H1 (cell line): Measurements from ENCODE around the gene HARS1.
"Not testable (repeated sequence)": the region's sequence is repeated elsewhere in the genome, so short reads cannot be mapped to it uniquely, and the experiment has no call there.

Source experiments
- BCL11A ChIP-seq, 2 experiments: IDR thresholded peaks; one replicate each; pipeline ENCODE4 v1.6.1; 2011; ENCODE audit warnings: low read depth in 2 of 2, low read length in 2 of 2, mild to moderate bottlenecking in 2 of 2
- CEBPB ChIP-seq: IDR thresholded peaks from 2 replicates; pipeline ENCODE4 v1.6.1; 2012; ENCODE audit warnings: low read depth, low read length
- CHD1 ChIP-seq: IDR thresholded peaks from 2 replicates; pipeline ENCODE4 v1.6.1; 2012; ENCODE audit warnings: low read depth, low read length, improper control_type of control experiment
- FOSL1 ChIP-seq: IDR thresholded peaks from 2 replicates; pipeline ENCODE4 v1.6.1; 2011; ENCODE audit warnings: mild to moderate bottlenecking, low read depth, low read length, moderate library complexity; ENCODE audit not compliant: insufficient read depth
- JUND ChIP-seq: IDR thresholded peaks from 2 replicates; pipeline ENCODE4 v1.6.1; 2011; ENCODE audit warnings: mild to moderate bottlenecking, improper control_type of control experiment, low read length
- PHF8 ChIP-seq: fragments of 200-600 bp; sonication (generic); conservative IDR thresholded peaks from 2 replicates; pipeline ENCODE4 v1.7.1; 2012; ENCODE audit warnings: low read depth, mild to moderate bottlenecking, inconsistent platforms, low read length, moderate library complexity
- POLR2AphosphoS5 ChIP-seq: IDR thresholded peaks from 2 replicates; pipeline ENCODE4 v1.6.1; 2011; ENCODE audit warnings: low read depth, low read length
- POU5F1 ChIP-seq: IDR thresholded peaks from 2 replicates; pipeline ENCODE4 v1.6.1; 2011; ENCODE audit warnings: low read depth, mild to moderate bottlenecking, low read length, moderate library complexity
- RAD21 ChIP-seq, 2 experiments: IDR thresholded peaks in 1 of 2; conservative IDR thresholded peaks in 1 of 2; 2 replicates each; pipeline ENCODE4 v1.6.1; 2011; ENCODE audit warnings: low read depth in 2 of 2, low read length in 2 of 2, improper control_type of control experiment in 1 of 2, inconsistent platforms in 1 of 2, mild to moderate bottlenecking in 1 of 2, moderate library complexity in 1 of 2
- RFX5 ChIP-seq: IDR thresholded peaks from 2 replicates; pipeline ENCODE4 v1.6.1; 2011; ENCODE audit warnings: low read depth, low read length, improper control_type of control experiment, borderline replicate concordance
- YY1 ChIP-seq: IDR thresholded peaks from 2 replicates; pipeline ENCODE4 v1.6.1; 2011; ENCODE audit warnings: low read depth, mild to moderate bottlenecking, low read length
- TF ChIP-seq, protein P1 (sequence below), 3 experiments: IDR thresholded peaks; 1 replicate in 2 of 3; 2 replicates in 1 of 3; pipeline versions ENCODE4 v1.5.1 to v1.6.1; 2011; ENCODE audit warnings: low read length in 3 of 3, mild to moderate bottlenecking in 3 of 3, inconsistent platforms in 2 of 3, low read depth in 1 of 3, moderate library complexity in 1 of 3; ENCODE audit not compliant: insufficient read depth in 1 of 3; ENCODE audit errors: control extremely low read depth in 1 of 3
- TF ChIP-seq, protein P2 (sequence below): fragments of 300-600 bp; sonication (generic); IDR thresholded peaks from 2 replicates; pipeline ENCODE4 v1.7.1; 2012; ENCODE audit warnings: low read length, moderate library complexity, mild to moderate bottlenecking, inconsistent platforms; ENCODE audit not compliant: insufficient replicate concordance

DNA sequence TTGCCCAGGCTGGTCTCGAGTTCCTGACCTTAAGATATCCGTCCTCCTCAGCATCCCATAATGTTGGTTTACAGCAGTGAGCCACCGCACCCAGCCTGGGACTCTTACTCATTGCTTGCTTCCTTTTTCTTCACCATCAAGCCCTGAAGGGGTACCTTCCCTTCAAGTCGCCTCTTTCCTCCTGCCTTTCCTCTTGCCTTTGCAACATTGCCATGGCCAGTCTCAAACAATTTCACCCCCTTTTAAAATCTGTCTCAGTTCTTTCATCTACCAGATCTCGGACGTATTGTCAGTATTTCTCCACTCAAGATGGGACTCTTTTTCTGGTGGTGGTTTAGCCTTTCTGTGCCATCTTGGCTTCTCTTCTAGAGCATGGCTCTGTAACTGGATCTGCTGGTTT lies 29.6 kb upstream of the HARS1 start:
- not testable (repeated sequence) for TF ChIP-seq CEBPB; PHF8; RAD21 (IDR thresholded peaks at IDR 0.05 in 1 of 2, conservative IDR thresholded peaks at IDR 0.05 in 1 of 2; ENCODE audit: low read depth in 2 of 2, low read length in 2 of 2); POLR2AphosphoS5; FOSL1; YY1; CHD1; BCL11A (IDR thresholded peaks at IDR 0.05; ENCODE audit: low read depth in 2 of 2, low read length in 2 of 2); RFX5; POU5F1; JUND
- TF ChIP-seq, protein P1, sequence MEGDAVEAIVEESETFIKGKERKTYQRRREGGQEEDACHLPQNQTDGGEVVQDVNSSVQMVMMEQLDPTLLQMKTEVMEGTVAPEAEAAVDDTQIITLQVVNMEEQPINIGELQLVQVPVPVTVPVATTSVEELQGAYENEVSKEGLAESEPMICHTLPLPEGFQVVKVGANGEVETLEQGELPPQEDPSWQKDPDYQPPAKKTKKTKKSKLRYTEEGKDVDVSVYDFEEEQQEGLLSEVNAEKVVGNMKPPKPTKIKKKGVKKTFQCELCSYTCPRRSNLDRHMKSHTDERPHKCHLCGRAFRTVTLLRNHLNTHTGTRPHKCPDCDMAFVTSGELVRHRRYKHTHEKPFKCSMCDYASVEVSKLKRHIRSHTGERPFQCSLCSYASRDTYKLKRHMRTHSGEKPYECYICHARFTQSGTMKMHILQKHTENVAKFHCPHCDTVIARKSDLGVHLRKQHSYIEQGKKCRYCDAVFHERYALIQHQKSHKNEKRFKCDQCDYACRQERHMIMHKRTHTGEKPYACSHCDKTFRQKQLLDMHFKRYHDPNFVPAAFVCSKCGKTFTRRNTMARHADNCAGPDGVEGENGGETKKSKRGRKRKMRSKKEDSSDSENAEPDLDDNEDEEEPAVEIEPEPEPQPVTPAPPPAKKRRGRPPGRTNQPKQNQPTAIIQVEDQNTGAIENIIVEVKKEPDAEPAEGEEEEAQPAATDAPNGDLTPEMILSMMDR (IDR thresholded peaks at IDR 0.05; ENCODE audit: control extremely low read depth in 1 of 3, insufficient read depth in 1 of 3, low read depth in 1 of 3, low read length in 3 of 3): not testable (repeated sequence)
- TF ChIP-seq, protein P2, sequence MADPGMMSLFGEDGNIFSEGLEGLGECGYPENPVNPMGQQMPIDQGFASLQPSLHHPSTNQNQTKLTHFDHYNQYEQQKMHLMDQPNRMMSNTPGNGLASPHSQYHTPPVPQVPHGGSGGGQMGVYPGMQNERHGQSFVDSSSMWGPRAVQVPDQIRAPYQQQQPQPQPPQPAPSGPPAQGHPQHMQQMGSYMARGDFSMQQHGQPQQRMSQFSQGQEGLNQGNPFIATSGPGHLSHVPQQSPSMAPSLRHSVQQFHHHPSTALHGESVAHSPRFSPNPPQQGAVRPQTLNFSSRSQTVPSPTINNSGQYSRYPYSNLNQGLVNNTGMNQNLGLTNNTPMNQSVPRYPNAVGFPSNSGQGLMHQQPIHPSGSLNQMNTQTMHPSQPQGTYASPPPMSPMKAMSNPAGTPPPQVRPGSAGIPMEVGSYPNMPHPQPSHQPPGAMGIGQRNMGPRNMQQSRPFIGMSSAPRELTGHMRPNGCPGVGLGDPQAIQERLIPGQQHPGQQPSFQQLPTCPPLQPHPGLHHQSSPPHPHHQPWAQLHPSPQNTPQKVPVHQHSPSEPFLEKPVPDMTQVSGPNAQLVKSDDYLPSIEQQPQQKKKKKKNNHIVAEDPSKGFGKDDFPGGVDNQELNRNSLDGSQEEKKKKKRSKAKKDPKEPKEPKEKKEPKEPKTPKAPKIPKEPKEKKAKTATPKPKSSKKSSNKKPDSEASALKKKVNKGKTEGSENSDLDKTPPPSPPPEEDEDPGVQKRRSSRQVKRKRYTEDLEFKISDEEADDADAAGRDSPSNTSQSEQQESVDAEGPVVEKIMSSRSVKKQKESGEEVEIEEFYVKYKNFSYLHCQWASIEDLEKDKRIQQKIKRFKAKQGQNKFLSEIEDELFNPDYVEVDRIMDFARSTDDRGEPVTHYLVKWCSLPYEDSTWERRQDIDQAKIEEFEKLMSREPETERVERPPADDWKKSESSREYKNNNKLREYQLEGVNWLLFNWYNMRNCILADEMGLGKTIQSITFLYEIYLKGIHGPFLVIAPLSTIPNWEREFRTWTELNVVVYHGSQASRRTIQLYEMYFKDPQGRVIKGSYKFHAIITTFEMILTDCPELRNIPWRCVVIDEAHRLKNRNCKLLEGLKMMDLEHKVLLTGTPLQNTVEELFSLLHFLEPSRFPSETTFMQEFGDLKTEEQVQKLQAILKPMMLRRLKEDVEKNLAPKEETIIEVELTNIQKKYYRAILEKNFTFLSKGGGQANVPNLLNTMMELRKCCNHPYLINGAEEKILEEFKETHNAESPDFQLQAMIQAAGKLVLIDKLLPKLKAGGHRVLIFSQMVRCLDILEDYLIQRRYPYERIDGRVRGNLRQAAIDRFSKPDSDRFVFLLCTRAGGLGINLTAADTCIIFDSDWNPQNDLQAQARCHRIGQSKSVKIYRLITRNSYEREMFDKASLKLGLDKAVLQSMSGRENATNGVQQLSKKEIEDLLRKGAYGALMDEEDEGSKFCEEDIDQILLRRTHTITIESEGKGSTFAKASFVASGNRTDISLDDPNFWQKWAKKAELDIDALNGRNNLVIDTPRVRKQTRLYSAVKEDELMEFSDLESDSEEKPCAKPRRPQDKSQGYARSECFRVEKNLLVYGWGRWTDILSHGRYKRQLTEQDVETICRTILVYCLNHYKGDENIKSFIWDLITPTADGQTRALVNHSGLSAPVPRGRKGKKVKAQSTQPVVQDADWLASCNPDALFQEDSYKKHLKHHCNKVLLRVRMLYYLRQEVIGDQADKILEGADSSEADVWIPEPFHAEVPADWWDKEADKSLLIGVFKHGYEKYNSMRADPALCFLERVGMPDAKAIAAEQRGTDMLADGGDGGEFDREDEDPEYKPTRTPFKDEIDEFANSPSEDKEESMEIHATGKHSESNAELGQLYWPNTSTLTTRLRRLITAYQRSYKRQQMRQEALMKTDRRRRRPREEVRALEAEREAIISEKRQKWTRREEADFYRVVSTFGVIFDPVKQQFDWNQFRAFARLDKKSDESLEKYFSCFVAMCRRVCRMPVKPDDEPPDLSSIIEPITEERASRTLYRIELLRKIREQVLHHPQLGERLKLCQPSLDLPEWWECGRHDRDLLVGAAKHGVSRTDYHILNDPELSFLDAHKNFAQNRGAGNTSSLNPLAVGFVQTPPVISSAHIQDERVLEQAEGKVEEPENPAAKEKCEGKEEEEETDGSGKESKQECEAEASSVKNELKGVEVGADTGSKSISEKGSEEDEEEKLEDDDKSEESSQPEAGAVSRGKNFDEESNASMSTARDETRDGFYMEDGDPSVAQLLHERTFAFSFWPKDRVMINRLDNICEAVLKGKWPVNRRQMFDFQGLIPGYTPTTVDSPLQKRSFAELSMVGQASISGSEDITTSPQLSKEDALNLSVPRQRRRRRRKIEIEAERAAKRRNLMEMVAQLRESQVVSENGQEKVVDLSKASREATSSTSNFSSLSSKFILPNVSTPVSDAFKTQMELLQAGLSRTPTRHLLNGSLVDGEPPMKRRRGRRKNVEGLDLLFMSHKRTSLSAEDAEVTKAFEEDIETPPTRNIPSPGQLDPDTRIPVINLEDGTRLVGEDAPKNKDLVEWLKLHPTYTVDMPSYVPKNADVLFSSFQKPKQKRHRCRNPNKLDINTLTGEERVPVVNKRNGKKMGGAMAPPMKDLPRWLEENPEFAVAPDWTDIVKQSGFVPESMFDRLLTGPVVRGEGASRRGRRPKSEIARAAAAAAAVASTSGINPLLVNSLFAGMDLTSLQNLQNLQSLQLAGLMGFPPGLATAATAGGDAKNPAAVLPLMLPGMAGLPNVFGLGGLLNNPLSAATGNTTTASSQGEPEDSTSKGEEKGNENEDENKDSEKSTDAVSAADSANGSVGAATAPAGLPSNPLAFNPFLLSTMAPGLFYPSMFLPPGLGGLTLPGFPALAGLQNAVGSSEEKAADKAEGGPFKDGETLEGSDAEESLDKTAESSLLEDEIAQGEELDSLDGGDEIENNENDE: not testable (repeated sequence)
